MCF 10A (cell line): ENCODE measurements around the gene DSCAML1. TPM values are rescaled to one million over a fixed set of nuclear protein-coding genes. Genes with fewer than 3 reads are reported as not detected.

Experiments used
- BruUV-seq: library from RNA; stranded (reverse); fragments of 400-500 nt; replicated peaks from 2 replicates; lab custom pipeline; 2021; lab: Mats Ljungman, UMichigan
- CTCF ChIA-PET: fragments of 300-600 bp; sonication (Branson Sonifier 250); formaldehyde crosslinking; extraction: SDS; loops from one replicate; lab custom pipeline; 2021; ENCODE audit warnings: antibody characterized with exemption, inconsistent platforms; lab: Yijun Ruan, JAX
- POLR2A ChIA-PET: fragments of 300-600, 350-650 bp; sonication (Branson Sonifier 250); formaldehyde crosslinking; extraction: SDS; loops from one replicate; lab custom pipeline; 2020; ENCODE audit warnings: antibody characterized with exemption, inconsistent platforms; lab: Yijun Ruan, JAX
- DNase-seq: peaks from one replicate; pipeline ENCODE4 v3.0.0-alpha.2; 2018; ENCODE audit not compliant: unreplicated experiment
- H3K27ac Mint-ChIP-seq: one replicate; pipeline ENCODE4 v1.8.0; 2022; ENCODE audit warnings: mild to moderate bottlenecking, low read depth, mixed read lengths; ENCODE audit not compliant: unreplicated experiment
- H3K27me3 Mint-ChIP-seq: one replicate; pipeline ENCODE4 v1.8.0; 2022; ENCODE audit warnings: mixed read lengths; ENCODE audit not compliant: insufficient read depth, unreplicated experiment
- H3K36me3 Mint-ChIP-seq: one replicate; pipeline ENCODE4 v1.8.0; 2022; ENCODE audit warnings: mild to moderate bottlenecking, moderate library complexity, mixed read lengths; ENCODE audit not compliant: insufficient read depth, unreplicated experiment
- H3K4me1 Mint-ChIP-seq: one replicate; pipeline ENCODE4 v1.8.0; 2022; ENCODE audit warnings: mixed read lengths; ENCODE audit not compliant: insufficient read depth, unreplicated experiment
- H3K4me3 Mint-ChIP-seq: one replicate; pipeline ENCODE4 v1.8.0; 2022; ENCODE audit warnings: mild to moderate bottlenecking, moderate library complexity, mixed read lengths; ENCODE audit not compliant: unreplicated experiment
- H3K9me3 Mint-ChIP-seq: one replicate; pipeline ENCODE4 v1.8.0; 2022; ENCODE audit warnings: mixed read lengths; ENCODE audit not compliant: unreplicated experiment
- intact Hi-C: fragments of 100-400 bp; cut with micrococcal nuclease; formaldehyde crosslinking; loops from 2 replicates; pipeline ENCODE4 v1.14.1; 2022
- total RNA-seq: library from RNA; stranded (reverse); gene quantifications from 2 replicates; pipeline ENCODE4 v1.2.3, GENCODE V29; 2022
- TF ChIP-seq, protein P1 (sequence below): fragments of 200-600 bp; IDR thresholded peaks from one replicate; pipeline ENCODE4 v1.8.0; 2022; ENCODE audit warnings: antibody characterized with exemption, mild to moderate bottlenecking; ENCODE audit not compliant: unreplicated experiment

Gene DSCAML1
- total RNA-seq, 1 experiment from 2014 or later: not detected

GRCh38 chr11:117442049-117442868 lies 354.8 kb downstream of the DSCAML1 start:
- Mint-ChIP-seq H3K4me3 (no peak overlapping the region), H3K36me3 (no peaks in the 10 kb centered on the region), H3K9me3 (no peaks in the 10 kb centered on the region), H3K4me1 (no peaks in the 10 kb centered on the region), H3K27me3 (peaks cover 74% of the 10 kb centered on the region), H3K27ac (no peak overlapping the region)
- POLR2A ChIA-PET: no interaction called here
- intact Hi-C loops: no loop called here
- CTCF ChIA-PET: no interaction called here
- DNase-seq: no peak
- TF ChIP-seq, protein P1, sequence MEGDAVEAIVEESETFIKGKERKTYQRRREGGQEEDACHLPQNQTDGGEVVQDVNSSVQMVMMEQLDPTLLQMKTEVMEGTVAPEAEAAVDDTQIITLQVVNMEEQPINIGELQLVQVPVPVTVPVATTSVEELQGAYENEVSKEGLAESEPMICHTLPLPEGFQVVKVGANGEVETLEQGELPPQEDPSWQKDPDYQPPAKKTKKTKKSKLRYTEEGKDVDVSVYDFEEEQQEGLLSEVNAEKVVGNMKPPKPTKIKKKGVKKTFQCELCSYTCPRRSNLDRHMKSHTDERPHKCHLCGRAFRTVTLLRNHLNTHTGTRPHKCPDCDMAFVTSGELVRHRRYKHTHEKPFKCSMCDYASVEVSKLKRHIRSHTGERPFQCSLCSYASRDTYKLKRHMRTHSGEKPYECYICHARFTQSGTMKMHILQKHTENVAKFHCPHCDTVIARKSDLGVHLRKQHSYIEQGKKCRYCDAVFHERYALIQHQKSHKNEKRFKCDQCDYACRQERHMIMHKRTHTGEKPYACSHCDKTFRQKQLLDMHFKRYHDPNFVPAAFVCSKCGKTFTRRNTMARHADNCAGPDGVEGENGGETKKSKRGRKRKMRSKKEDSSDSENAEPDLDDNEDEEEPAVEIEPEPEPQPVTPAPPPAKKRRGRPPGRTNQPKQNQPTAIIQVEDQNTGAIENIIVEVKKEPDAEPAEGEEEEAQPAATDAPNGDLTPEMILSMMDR: no peak
- BruUV-seq: no TSS peak

- Mint-ChIP-seq H3K9me3 (no peaks in the 10 kb centered on the region), H3K4me1 (no peaks in the 10 kb centered on the region), H3K36me3 (no peaks in the 10 kb centered on the region), H3K27ac (no peak overlapping the region), H3K27me3 (peaks cover 74% of the 10 kb centered on the region), H3K4me3 (no peak overlapping the region)
- TF ChIP-seq, protein P1: no peak
- POLR2A ChIA-PET: no interaction called here
- DNase-seq: no peak
- no TSS peak for BruUV-seq
- intact Hi-C loops: no loop called here
- CTCF ChIA-PET: interaction anchor here (1.1 kb wide), 1 partner anchor 16 kb away, joined by 3 read pairs; no protein-coding TSS in a partner anchor
These were observed 355.7 kb downstream of the DSCAML1 start for GRCh38 chr11:117441146-117441975.

- Mint-ChIP-seq H3K27me3 (peaks cover 73% of the 10 kb centered on the region), H3K4me1 (no peaks in the 10 kb centered on the region), H3K27ac (no peak overlapping the region), H3K4me3 (no peak overlapping the region), H3K9me3 (no peaks in the 10 kb centered on the region), H3K36me3 (no peaks in the 10 kb centered on the region)
- DNase-seq: no peak
- BruUV-seq: no TSS peak
- ChIA-PET CTCF (interaction anchor here (0.8 to 1.1 kb wide), 2 partner anchors 14 to 15 kb away, joined by 3 to 4 read pairs; no protein-coding TSS in a partner anchor), POLR2A (no interaction called here)
- TF ChIP-seq, protein P1: no peak
- intact Hi-C loops: no loop called here
These were observed 356.8 kb downstream of the DSCAML1 start for GRCh38 chr11:117440258-117440657.

DNA sequence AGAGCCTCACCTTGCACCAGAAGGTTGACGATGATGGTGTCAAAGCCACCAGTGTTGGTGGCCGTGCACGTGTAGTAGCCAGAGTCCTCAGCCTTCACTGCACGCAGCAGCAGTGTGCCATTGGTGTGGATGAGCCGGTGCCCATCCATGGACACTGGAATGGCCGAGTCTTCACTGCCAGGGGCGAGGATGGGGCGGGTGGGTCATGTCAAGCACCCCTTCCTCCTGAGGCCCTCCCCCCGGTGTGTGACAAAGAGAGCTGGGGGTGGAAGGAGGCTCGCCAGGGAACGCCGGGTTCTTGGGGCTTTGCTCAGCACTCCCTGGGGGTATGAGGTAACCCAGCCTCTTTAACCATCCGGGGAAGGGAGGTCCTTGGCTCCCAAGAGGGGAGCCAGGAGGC lies 357.8 kb downstream of the DSCAML1 start:
- intact Hi-C loops: no loop called here
- TF ChIP-seq, protein P1: no peak
- no peaks in the 10 kb centered on the region for H3K4me1 Mint-ChIP-seq
- DNase-seq: no peak
- H3K36me3 Mint-ChIP-seq: no peaks in the 10 kb centered on the region
- no TSS peak for BruUV-seq
- no peaks in the 10 kb centered on the region for H3K9me3 Mint-ChIP-seq
- peaks cover 65% of the 10 kb centered on the region for H3K27me3 Mint-ChIP-seq
- CTCF ChIA-PET: interaction anchor here (1.0 kb wide), 1 partner anchor 13 kb away, joined by 5 read pairs; no protein-coding TSS in a partner anchor
- POLR2A ChIA-PET: no interaction called here
- no peak overlapping the region for H3K4me3 Mint-ChIP-seq
- H3K27ac Mint-ChIP-seq: no peak overlapping the region
